ENCODE measurements around the gene PRG2.

The PRG2 gene

GRCh38 chr11:57343825-57344224 lies 46.6 kb downstream of the PRG2 start:
- no peak for TF ChIP-seq EZH2phosphoT487 (conservative IDR thresholded peaks at IDR 0.05; ENCODE audit: low read length)
- TF ChIP-seq CTCF (IDR thresholded peaks at IDR 0.05; ENCODE audit: insufficient read depth, low read length, poor library complexity, severe bottlenecking), result no peak
- H3K9me3 ChIP-seq (ENCODE audit: insufficient read depth, low read length), result no peaks in the 10 kb centered on the region
- H3K79me2 ChIP-seq (ENCODE audit: insufficient read depth, low read length), result no peaks in the 10 kb centered on the region
- H3K27ac ChIP-seq (ENCODE audit: low read depth, low read length), result no peak overlapping the region
- no peak overlapping the region for H3K9ac ChIP-seq (ENCODE audit: low read length)
- H3F3A ChIP-seq (ENCODE audit: insufficient read depth), result no peaks in the 10 kb centered on the region
- H3K4me3 ChIP-seq (ENCODE audit: insufficient read depth, low read length, poor library complexity, severe bottlenecking), result no peak overlapping the region
- H4K20me1 ChIP-seq (ENCODE audit: low read depth, low read length), result no peaks in the 10 kb centered on the region
- no peaks in the 10 kb centered on the region for H3K9me2 ChIP-seq (replicated peaks; ENCODE audit: insufficient read depth, low read length)
- no peaks in the 10 kb centered on the region for H3K27me3 ChIP-seq (ENCODE audit: low read length)
- H3K4me2 ChIP-seq (ENCODE audit: low read depth, low read length, poor library complexity, severe bottlenecking), result no peak overlapping the region
- H2AFZ ChIP-seq (ENCODE audit: low read depth, low read length, severe bottlenecking), result no peak overlapping the region
- H3K36me3 ChIP-seq (ENCODE audit: low read length), result no peaks in the 10 kb centered on the region

GRCh38 chr11:57342702-57343101 lies 47.7 kb downstream of the PRG2 start:
- Histone ChIP-seq H3K4me3 (ENCODE audit: insufficient read depth, low read length, poor library complexity, severe bottlenecking) (no peak overlapping the region), H3F3A (ENCODE audit: insufficient read depth) (no peaks in the 10 kb centered on the region), H3K9ac (ENCODE audit: low read length) (no peak overlapping the region), H3K9me3 (ENCODE audit: insufficient read depth, low read length) (no peaks in the 10 kb centered on the region), H3K27me3 (ENCODE audit: low read length) (no peaks in the 10 kb centered on the region), H3K4me2 (ENCODE audit: low read depth, low read length, poor library complexity, severe bottlenecking) (no peak overlapping the region), H2AFZ (ENCODE audit: low read depth, low read length, severe bottlenecking) (no peak overlapping the region), H3K36me3 (ENCODE audit: low read length) (no peaks in the 10 kb centered on the region), H4K20me1 (ENCODE audit: low read depth, low read length) (no peaks in the 10 kb centered on the region), H3K79me2 (ENCODE audit: insufficient read depth, low read length) (no peaks in the 10 kb centered on the region), H3K27ac (ENCODE audit: low read depth, low read length) (no peak overlapping the region), H3K9me2 (replicated peaks; ENCODE audit: insufficient read depth, low read length) (no peaks in the 10 kb centered on the region)
- TF ChIP-seq CTCF (IDR thresholded peaks at IDR 0.05; ENCODE audit: insufficient read depth, low read length, poor library complexity, severe bottlenecking) (no peak), EZH2phosphoT487 (conservative IDR thresholded peaks at IDR 0.05; ENCODE audit: low read length) (no peak)

GRCh38 chr11:57341250-57341808 lies 49.1 kb downstream of the PRG2 start:
- Histone ChIP-seq H2AFZ (ENCODE audit: low read depth, low read length, severe bottlenecking) (no peak overlapping the region), H3K79me2 (ENCODE audit: insufficient read depth, low read length) (no peaks in the 10 kb centered on the region), H3K9ac (ENCODE audit: low read length) (no peak overlapping the region), H3K4me2 (ENCODE audit: low read depth, low read length, poor library complexity, severe bottlenecking) (no peak overlapping the region), H3K27me3 (ENCODE audit: low read length) (no peaks in the 10 kb centered on the region), H3K27ac (ENCODE audit: low read depth, low read length) (no peak overlapping the region), H3F3A (ENCODE audit: insufficient read depth) (no peaks in the 10 kb centered on the region), H3K4me3 (ENCODE audit: insufficient read depth, low read length, poor library complexity, severe bottlenecking) (no peak overlapping the region), H4K20me1 (ENCODE audit: low read depth, low read length) (no peaks in the 10 kb centered on the region), H3K9me2 (replicated peaks; ENCODE audit: insufficient read depth, low read length) (no peaks in the 10 kb centered on the region), H3K36me3 (ENCODE audit: low read length) (no peaks in the 10 kb centered on the region), H3K9me3 (ENCODE audit: insufficient read depth, low read length) (no peaks in the 10 kb centered on the region)
- TF ChIP-seq CTCF (IDR thresholded peaks at IDR 0.05; ENCODE audit: insufficient read depth, low read length, poor library complexity, severe bottlenecking), result no peak
- no peak for TF ChIP-seq EZH2phosphoT487 (conservative IDR thresholded peaks at IDR 0.05; ENCODE audit: low read length)
